HFF-Myc (cell line): ENCODE results near the gene PSMA7.

Source experiments
- DNase-seq: peaks from one replicate; pipeline ENCODE4 v3.0.0-alpha.2; 2011; ENCODE audit warnings: low read depth; ENCODE audit errors: extremely low read depth
- H3K4me3 ChIP-seq: replicated peaks from 2 replicates; pipeline ENCODE4 v1.5.1; 2011; ENCODE audit warnings: low read depth, mild to moderate bottlenecking, control low read depth, low read length
- CTCF ChIP-seq: IDR thresholded peaks from 2 replicates; pipeline ENCODE4 v1.5.1; 2012; ENCODE audit warnings: mild to moderate bottlenecking, low read depth, low read length, control low read depth; ENCODE audit errors: missing control alignments

Gene PSMA7

DNA sequence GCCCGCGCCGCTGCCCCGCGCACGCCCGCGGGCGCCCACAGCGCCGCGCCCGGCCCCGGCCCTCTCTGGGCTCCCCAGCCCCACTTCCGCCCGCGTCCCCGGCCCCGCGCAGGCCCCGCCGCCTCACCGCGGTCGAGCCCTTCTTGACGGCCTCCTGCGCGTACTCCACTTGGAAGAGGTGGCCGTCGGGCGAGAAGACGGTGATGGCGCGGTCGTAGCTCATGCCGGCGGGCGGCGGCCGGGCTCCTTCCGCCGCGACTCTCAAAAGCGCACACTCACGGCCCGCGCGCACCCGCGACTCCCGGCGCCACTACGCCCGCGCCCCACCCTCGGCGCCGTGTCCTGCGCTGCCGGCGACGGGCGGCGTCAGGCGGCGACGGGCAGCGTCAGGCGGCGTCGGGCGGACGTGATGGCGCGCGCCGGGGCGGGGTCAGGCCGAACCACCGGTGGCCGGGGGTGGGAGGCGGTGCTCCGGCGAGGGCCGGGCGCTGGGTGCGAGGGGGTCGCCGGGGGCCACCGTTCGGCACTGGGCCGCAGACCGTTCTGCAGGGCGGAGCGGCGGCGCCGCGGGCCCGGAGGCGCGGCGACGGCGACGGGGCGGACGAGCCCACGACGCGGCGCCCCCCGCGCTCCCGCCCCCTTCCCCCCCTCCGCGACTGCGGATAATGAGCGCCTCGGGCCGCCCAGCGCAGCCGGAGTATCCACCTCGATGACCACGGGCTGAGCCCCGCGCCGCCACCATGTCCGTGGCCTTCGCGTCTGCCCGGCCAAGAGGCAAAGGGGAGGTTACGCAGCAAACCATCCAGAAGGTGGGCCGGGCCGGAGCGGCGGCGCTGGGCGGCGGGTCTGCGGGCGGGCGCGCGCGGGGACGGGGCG, at the start of gene PSMA7, which contains the start of gene SS18L1:
TSS of gene PSMA7 (minus strand) at position 314 of the 876 bp plus-strand sequence. CDS start at position 223, 91 bp downstream.
TSS of gene SS18L1 (plus strand) at position 689 of the 876 bp plus-strand sequence. CDS start at position 741, 52 bp downstream.
- no peak for TF ChIP-seq CTCF
- H3K4me3 ChIP-seq = peak within 1 kb of the TSS; percentile 77
- no peak for DNase-seq

DNA sequence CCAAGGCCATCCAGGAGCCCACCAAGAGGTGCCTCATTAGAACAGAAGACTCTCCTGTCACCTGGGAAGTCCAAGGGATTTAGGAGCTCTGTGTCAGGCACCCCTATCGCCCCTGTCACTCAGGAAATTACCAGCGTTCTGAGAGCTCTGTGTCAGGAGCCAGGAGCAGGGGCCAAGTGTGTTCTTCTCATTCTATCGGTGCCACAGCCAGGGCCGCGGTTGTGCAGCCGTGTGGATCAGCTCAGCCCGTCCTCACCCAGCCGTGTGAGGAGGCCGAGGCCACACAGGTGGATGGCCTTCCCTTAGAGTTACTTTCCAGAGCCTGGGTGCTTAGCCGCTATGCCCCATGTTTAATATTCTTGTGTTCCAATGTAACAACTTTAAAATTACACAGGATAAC, 49.4 kb upstream of the PSMA7 start:
- no peak for TF ChIP-seq CTCF
- no peak for DNase-seq
- no peak overlapping the region for H3K4me3 ChIP-seq

DNA sequence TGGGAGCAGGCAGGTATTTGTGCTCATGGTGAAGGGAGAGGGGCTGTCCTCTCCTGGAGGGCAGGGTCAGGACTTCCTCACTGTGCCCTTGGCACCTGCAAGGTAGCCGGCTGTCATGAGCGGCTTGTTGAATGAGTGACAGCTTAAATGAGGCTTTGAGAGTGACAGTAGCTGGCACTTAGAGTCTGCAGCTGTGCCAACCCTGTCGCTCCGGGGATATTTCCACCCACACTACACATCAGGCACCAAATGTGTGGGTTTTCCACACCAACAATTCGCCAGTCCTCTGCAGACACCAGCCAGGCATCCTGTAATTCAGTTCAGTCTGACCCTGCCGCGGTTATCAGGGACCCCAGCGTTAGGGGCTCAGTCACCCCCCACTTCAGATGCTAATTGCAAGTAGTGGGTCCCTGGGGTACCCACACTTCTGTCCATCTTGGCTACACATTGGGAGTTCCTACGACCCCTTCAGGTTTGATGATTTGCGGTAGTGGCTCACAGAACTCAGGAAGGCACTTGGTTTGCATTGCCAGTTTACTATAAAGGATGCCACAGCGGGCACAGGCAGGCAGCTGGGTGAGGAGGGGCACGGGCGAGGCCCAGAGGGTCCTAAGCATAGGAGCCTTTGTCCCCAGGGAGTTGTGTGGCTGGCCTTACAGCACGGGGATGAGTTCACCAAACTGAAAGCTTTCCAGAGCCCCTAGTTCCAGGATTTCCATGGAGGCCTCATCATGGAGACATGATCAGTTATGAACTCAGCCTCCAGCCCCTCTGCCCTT, 48.8 kb upstream of the PSMA7 start:
- H3K4me3 ChIP-seq = no peak overlapping the region
- DNase-seq = no peak

DNA sequence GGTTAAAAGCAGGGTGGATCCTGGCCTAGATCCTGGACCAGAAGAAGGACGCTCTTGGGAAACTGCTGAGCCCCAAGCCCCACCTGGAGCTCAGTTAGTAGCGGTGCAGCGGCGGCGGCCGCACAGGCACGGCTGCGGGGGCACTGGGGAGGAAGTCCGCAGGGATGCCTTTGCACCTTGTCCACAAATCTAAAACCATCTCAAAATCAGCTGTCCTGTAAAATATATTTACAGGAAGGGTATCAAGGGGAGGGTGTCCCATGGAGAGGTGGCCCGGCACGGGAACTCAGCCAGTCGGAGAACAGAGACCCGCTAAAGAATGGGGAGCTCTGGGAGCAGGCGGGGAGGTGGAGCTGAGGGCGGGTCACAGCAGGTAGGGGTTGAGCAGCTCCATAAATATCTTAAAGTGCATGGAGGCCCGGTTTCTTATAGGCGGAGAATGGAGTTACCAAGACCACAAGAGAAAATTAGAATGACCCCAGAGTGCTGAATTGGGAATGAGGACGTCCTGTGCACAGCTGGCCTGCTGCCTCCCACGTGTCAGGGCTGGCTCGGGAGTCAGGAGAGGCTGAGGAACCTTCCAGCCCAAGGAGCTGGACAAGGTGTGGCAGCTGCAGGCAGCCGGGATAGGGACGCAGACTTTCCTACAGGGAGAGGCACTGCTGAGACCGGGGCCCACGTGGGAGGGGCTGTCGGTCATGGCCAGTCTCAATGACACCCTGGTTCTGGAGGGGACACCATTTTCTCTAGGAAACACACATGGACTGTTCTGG, 47.6 kb upstream of the PSMA7 start:
- no peak for TF ChIP-seq CTCF
- no peak for DNase-seq
- H3K4me3 ChIP-seq = no peak overlapping the region

More for the DNA sequence above, 48.8 kb upstream of the PSMA7 start:
- no peak for TF ChIP-seq CTCF

GRCh38 chr20:62186887-62187866, 44.0 kb upstream of the PSMA7 start:
- no peak for TF ChIP-seq CTCF
- no peak overlapping the region for H3K4me3 ChIP-seq
- no peak for DNase-seq
